ENCODE measurements around the gene TOLLIP.

DNA sequence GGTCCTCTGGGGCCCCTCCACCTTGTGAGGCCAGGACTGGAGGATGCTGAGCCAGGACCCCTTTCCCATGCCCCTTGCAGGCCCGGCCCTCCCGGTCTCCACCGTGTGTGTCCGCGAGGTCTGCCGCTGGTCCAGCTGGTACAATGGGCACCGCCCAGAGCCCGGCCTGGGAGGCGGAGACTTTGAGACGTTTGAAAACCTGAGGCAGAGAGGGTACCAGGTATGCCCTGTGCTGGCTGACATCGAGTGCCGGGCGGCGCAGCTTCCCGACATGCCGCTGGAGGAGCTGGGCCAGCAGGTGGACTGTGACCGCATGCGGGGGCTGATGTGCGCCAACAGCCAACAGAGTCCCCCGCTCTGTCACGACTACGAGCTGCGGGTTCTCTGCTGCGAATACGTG lies 68.7 kb downstream of the TOLLIP start:
- TF ChIP-seq, protein P1, sequence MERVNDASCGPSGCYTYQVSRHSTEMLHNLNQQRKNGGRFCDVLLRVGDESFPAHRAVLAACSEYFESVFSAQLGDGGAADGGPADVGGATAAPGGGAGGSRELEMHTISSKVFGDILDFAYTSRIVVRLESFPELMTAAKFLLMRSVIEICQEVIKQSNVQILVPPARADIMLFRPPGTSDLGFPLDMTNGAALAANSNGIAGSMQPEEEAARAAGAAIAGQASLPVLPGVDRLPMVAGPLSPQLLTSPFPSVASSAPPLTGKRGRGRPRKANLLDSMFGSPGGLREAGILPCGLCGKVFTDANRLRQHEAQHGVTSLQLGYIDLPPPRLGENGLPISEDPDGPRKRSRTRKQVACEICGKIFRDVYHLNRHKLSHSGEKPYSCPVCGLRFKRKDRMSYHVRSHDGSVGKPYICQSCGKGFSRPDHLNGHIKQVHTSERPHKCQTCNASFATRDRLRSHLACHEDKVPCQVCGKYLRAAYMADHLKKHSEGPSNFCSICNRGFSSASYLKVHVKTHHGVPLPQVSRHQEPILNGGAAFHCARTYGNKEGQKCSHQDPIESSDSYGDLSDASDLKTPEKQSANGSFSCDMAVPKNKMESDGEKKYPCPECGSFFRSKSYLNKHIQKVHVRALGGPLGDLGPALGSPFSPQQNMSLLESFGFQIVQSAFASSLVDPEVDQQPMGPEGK (CRISPR knock-in tag; IDR thresholded peaks at IDR 0.05; ENCODE audit: borderline replicate concordance): no peak
- TF ChIP-seq CSDC2 (CRISPR knock-in tag; IDR thresholded peaks at IDR 0.05) (no peak), RARB (CRISPR knock-in tag; IDR thresholded peaks at IDR 0.05) (no peak), TCF4 (CRISPR knock-in tag; IDR thresholded peaks at IDR 0.05; ENCODE audit: borderline replicate concordance) (no peak), ZNF565 (CRISPR knock-in tag; conservative IDR thresholded peaks at IDR 0.05; ENCODE audit: low read depth) (no peak), ESRRG (CRISPR knock-in tag; IDR thresholded peaks at IDR 0.05) (no peak), ISL1 (CRISPR knock-in tag; IDR thresholded peaks at IDR 0.05) (no peak)
- TF ChIP-seq, protein P2, sequence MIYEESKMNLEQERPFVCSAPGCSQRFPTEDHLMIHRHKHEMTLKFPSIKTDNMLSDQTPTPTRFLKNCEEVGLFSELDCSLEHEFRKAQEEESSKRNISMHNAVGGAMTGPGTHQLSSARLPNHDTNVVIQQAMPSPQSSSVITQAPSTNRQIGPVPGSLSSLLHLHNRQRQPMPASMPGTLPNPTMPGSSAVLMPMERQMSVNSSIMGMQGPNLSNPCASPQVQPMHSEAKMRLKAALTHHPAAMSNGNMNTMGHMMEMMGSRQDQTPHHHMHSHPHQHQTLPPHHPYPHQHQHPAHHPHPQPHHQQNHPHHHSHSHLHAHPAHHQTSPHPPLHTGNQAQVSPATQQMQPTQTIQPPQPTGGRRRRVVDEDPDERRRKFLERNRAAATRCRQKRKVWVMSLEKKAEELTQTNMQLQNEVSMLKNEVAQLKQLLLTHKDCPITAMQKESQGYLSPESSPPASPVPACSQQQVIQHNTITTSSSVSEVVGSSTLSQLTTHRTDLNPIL (CRISPR knock-in tag; IDR thresholded peaks at IDR 0.05; ENCODE audit: low read depth): no peak
